Stimulated activated naive CD8-positive, alpha-beta T cell treated with anti-CD3 and anti-CD28 coated beads, Interleukin-15, Interleukin-2, amounts not matched to agents 100 ng/mL and 50 ng/mL, for 24 hours (primary cell): ENCODE data around the gene STARD13.

Experiments used
- H3K27ac Mint-ChIP-seq: one replicate; pipeline ENCODE4 v1.8.0; 2021; ENCODE audit warnings: mild to moderate bottlenecking, mixed read lengths
- H3K27me3 Mint-ChIP-seq: one replicate; pipeline ENCODE4 v1.8.0; 2021; ENCODE audit warnings: mixed read lengths
- H3K36me3 Mint-ChIP-seq: one replicate; pipeline ENCODE4 v1.8.0; 2021; ENCODE audit warnings: low read depth, mixed read lengths
- H3K4me1 Mint-ChIP-seq: one replicate; pipeline ENCODE4 v1.8.0; 2021; ENCODE audit warnings: low read depth, mixed read lengths
- H3K4me3 Mint-ChIP-seq: one replicate; pipeline ENCODE4 v1.8.0; 2021; ENCODE audit warnings: mild to moderate bottlenecking, mixed read lengths
- H3K9me3 Mint-ChIP-seq: one replicate; pipeline ENCODE4 v1.8.0; 2021; ENCODE audit warnings: mixed read lengths

Gene STARD13

GRCh38 chr13:33318037-33318436, 32.5 kb upstream of the STARD13 start:
- H3K4me1 Mint-ChIP-seq, result no peaks in the 10 kb centered on the region
- no peak overlapping the region for H3K27ac Mint-ChIP-seq
- peaks cover 4% of the 10 kb centered on the region for H3K9me3 Mint-ChIP-seq
- H3K27me3 Mint-ChIP-seq, result peaks cover 6% of the 10 kb centered on the region
- H3K4me3 Mint-ChIP-seq, result no peak overlapping the region
- no peaks in the 10 kb centered on the region for H3K36me3 Mint-ChIP-seq

- no peak overlapping the region for H3K4me3 Mint-ChIP-seq
- H3K27ac Mint-ChIP-seq, result no peak overlapping the region
- no peaks in the 10 kb centered on the region for H3K36me3 Mint-ChIP-seq
- H3K4me1 Mint-ChIP-seq, result no peaks in the 10 kb centered on the region
- H3K27me3 Mint-ChIP-seq, result peaks cover 4% of the 10 kb centered on the region
- peaks cover 4% of the 10 kb centered on the region for H3K9me3 Mint-ChIP-seq
These were observed 31.3 kb upstream of the STARD13 start for GRCh38 chr13:33316890-33317289.

- H3K4me1 Mint-ChIP-seq, result no peaks in the 10 kb centered on the region
- no peaks in the 10 kb centered on the region for H3K36me3 Mint-ChIP-seq
- H3K4me3 Mint-ChIP-seq, result no peak overlapping the region
- no peak overlapping the region for H3K27ac Mint-ChIP-seq
- no peaks in the 10 kb centered on the region for H3K9me3 Mint-ChIP-seq
- peaks cover 13% of the 10 kb centered on the region for H3K27me3 Mint-ChIP-seq
These were observed 27.9 kb upstream of the STARD13 start for GRCh38 chr13:33313504-33313903.

GRCh38 chr13:33312861-33313212, 27.3 kb upstream of the STARD13 start:
- Mint-ChIP-seq H3K9me3 (no peaks in the 10 kb centered on the region), H3K27ac (no peak overlapping the region)

GRCh38 chr13:33312150-33312860, 26.8 kb upstream of the STARD13 start:
- Mint-ChIP-seq H3K4me1 (no peaks in the 10 kb centered on the region), H3K9me3 (peaks cover 2% of the 10 kb centered on the region)

More at GRCh38 chr13:33312861-33313212, 27.3 kb upstream of the STARD13 start:
- Mint-ChIP-seq H3K4me3 (no peak overlapping the region), H3K36me3 (no peaks in the 10 kb centered on the region), H3K27me3 (peaks cover 13% of the 10 kb centered on the region), H3K4me1 (no peaks in the 10 kb centered on the region)

GRCh38 chr13:33311040-33311439, 25.5 kb upstream of the STARD13 start:
- Mint-ChIP-seq H3K4me1 (no peaks in the 10 kb centered on the region), H3K4me3 (no peak overlapping the region), H3K9me3 (peaks cover 5% of the 10 kb centered on the region), H3K36me3 (no peaks in the 10 kb centered on the region), H3K27ac (no peak overlapping the region), H3K27me3 (peaks cover 17% of the 10 kb centered on the region)

More at GRCh38 chr13:33312150-33312860, 26.8 kb upstream of the STARD13 start:
- H3K4me3 Mint-ChIP-seq, result no peak overlapping the region
- no peaks in the 10 kb centered on the region for H3K36me3 Mint-ChIP-seq
- H3K27ac Mint-ChIP-seq, result no peak overlapping the region
- peaks cover 15% of the 10 kb centered on the region for H3K27me3 Mint-ChIP-seq

- no peak overlapping the region for H3K27ac Mint-ChIP-seq
- no peaks in the 10 kb centered on the region for H3K36me3 Mint-ChIP-seq
- peaks cover 8% of the 10 kb centered on the region for H3K9me3 Mint-ChIP-seq
- no peak overlapping the region for H3K4me3 Mint-ChIP-seq
- no peaks in the 10 kb centered on the region for H3K4me1 Mint-ChIP-seq
- peaks cover 21% of the 10 kb centered on the region for H3K27me3 Mint-ChIP-seq
These were observed 24.9 kb upstream of the STARD13 start for GRCh38 chr13:33310245-33311038.

GRCh38 chr13:33308863-33309262, 23.3 kb upstream of the STARD13 start:
- Mint-ChIP-seq H3K36me3 (no peaks in the 10 kb centered on the region), H3K27me3 (peaks cover 27% of the 10 kb centered on the region), H3K9me3 (peaks cover 8% of the 10 kb centered on the region), H3K27ac (no peak overlapping the region), H3K4me1 (no peaks in the 10 kb centered on the region), H3K4me3 (no peak overlapping the region)

- Mint-ChIP-seq H3K4me3 (no peak overlapping the region), H3K27ac (no peak overlapping the region), H3K4me1 (no peaks in the 10 kb centered on the region), H3K9me3 (peaks cover 8% of the 10 kb centered on the region), H3K27me3 (peaks cover 23% of the 10 kb centered on the region), H3K36me3 (no peaks in the 10 kb centered on the region)
These were observed 22.3 kb upstream of the STARD13 start for GRCh38 chr13:33307843-33308242.

- Mint-ChIP-seq H3K4me3 (no peak overlapping the region), H3K9me3 (peaks cover 8% of the 10 kb centered on the region), H3K27me3 (peaks cover 24% of the 10 kb centered on the region), H3K4me1 (no peaks in the 10 kb centered on the region), H3K27ac (no peak overlapping the region), H3K36me3 (no peaks in the 10 kb centered on the region)
These were observed 18.5 kb upstream of the STARD13 start for GRCh38 chr13:33303855-33304597.

GRCh38 chr13:33299626-33300025, 14.1 kb upstream of the STARD13 start:
- H3K27me3 Mint-ChIP-seq, result peaks cover 23% of the 10 kb centered on the region
- no peak overlapping the region for H3K4me3 Mint-ChIP-seq
- no peaks in the 10 kb centered on the region for H3K9me3 Mint-ChIP-seq
- H3K4me1 Mint-ChIP-seq, result no peaks in the 10 kb centered on the region
- no peak overlapping the region for H3K27ac Mint-ChIP-seq
- no peaks in the 10 kb centered on the region for H3K36me3 Mint-ChIP-seq

GRCh38 chr13:33296793-33297425, 11.4 kb upstream of the STARD13 start:
- Mint-ChIP-seq H3K4me3 (no peak overlapping the region), H3K27ac (no peak overlapping the region), H3K4me1 (no peaks in the 10 kb centered on the region), H3K36me3 (no peaks in the 10 kb centered on the region), H3K27me3 (peaks cover 26% of the 10 kb centered on the region), H3K9me3 (no peaks in the 10 kb centered on the region)

GRCh38 chr13:33292712-33293111, 7.2 kb upstream of the STARD13 start:
- Mint-ChIP-seq H3K27me3 (peaks cover 24% of the 10 kb centered on the region), H3K4me1 (no peaks in the 10 kb centered on the region), H3K27ac (peak overlapping the region; percentile 46), H3K36me3 (no peaks in the 10 kb centered on the region), H3K9me3 (no peaks in the 10 kb centered on the region), H3K4me3 (no peak overlapping the region)

- H3K9me3 Mint-ChIP-seq, result no peaks in the 10 kb centered on the region
- H3K27me3 Mint-ChIP-seq, result peaks cover 36% of the 10 kb centered on the region
- no peak overlapping the region for H3K27ac Mint-ChIP-seq
- H3K4me3 Mint-ChIP-seq, result no peak overlapping the region
- peaks cover 11% of the 10 kb centered on the region for H3K4me1 Mint-ChIP-seq
- no peaks in the 10 kb centered on the region for H3K36me3 Mint-ChIP-seq
These were observed 4.9 kb upstream of the STARD13 start for GRCh38 chr13:33290421-33290965.
